GM12878 (cell line): ENCODE measurements around the gene HOXA2. TPM values are rescaled to one million over a fixed set of nuclear protein-coding genes. Genes with fewer than 3 reads are reported as not detected.

Source experiments
- ATAC-seq: fragments of 200-7000 bp; cut with Tn5 transposase; 3 replicates; pipeline ENCODE4 v1.9.1; 2020; ENCODE audit warnings: mild to moderate bottlenecking, moderate library complexity
- BruUV-seq: library from RNA; stranded (reverse); fragments of 400-500 nt; replicated peaks from 2 replicates; lab custom pipeline; 2021; lab: Mats Ljungman, UMichigan
- CTCF ChIA-PET: fragments of 300-600 bp; sonication (Branson Sonifier 250); formaldehyde crosslinking; extraction: SDS; loops from one replicate; lab custom pipeline; 2021; ENCODE audit warnings: inconsistent platforms; lab: Yijun Ruan, JAX
- POLR2A ChIA-PET: fragments of 350-600 bp; formaldehyde crosslinking; extraction: SDS; loops from one replicate; lab custom pipeline; 2021; ENCODE audit warnings: inconsistent platforms; lab: Charles Lee
- RAD21 ChIA-PET: fragments of 300-600 bp; sonication (Branson Sonifier 250); formaldehyde crosslinking; loops from one replicate; lab custom pipeline; 2023; ENCODE audit warnings: antibody characterized with exemption; ENCODE audit not compliant: unreplicated experiment; lab: Charles Lee
- SMC1A ChIA-PET: fragments of 300-600 bp; sonication (Branson Sonifier 250); formaldehyde crosslinking; loops from one replicate; lab custom pipeline; 2023; ENCODE audit not compliant: unreplicated experiment, uncharacterized antibody; lab: Charles Lee
- DNase-seq: peaks from one replicate; pipeline ENCODE4 v3.0.0-alpha.2; 2011; ENCODE audit warnings: low read depth, low spot score
- FAIRE-seq: peaks from 3 replicates; lab custom pipeline; 2011; peaks lifted over from hg19 to GRCh38; lab: Jason Lieb, UNC
- H2AFZ ChIP-seq: 2 replicates; pipeline ENCODE4 v1.6.0; 2011; ENCODE audit warnings: low read depth, low read length, control low read depth; ENCODE audit not compliant: control insufficient read depth
- H3K27ac ChIP-seq: 2 replicates; pipeline ENCODE4 v1.5.1; 2011; ENCODE audit warnings: control low read depth; ENCODE audit not compliant: control insufficient read depth, insufficient read depth
- H3K27me3 ChIP-seq, 2 experiments: replicated peaks in 1 of 2; 2 replicates each; pipeline versions ENCODE4 v1.6.0 to v1.6.1; 2011; ENCODE audit warnings: low read length in 1 of 2; ENCODE audit not compliant: control insufficient read depth in 2 of 2, insufficient read depth in 2 of 2
- H3K36me3 ChIP-seq, 2 experiments: 2 replicates each; pipeline ENCODE4 v1.5.1; 2011; ENCODE audit warnings: low read length in 1 of 2; ENCODE audit not compliant: control insufficient read depth in 2 of 2, insufficient read depth in 2 of 2
- H3K4me1 ChIP-seq: 2 replicates; pipeline ENCODE4 v1.6.1; 2011; ENCODE audit warnings: mild to moderate bottlenecking, low read length, moderate library complexity, mixed read lengths; ENCODE audit not compliant: control insufficient read depth, insufficient read depth
- H3K4me2 ChIP-seq: 2 replicates; pipeline ENCODE4 v1.6.0; 2011; ENCODE audit warnings: control low read depth; ENCODE audit not compliant: control insufficient read depth, insufficient read depth
- H3K4me3 ChIP-seq: fragments of 200-600 bp; sonication (generic); 2 replicates; pipeline ENCODE4 v1.5.1; 2016
- H3K79me2 ChIP-seq: 2 replicates; pipeline ENCODE4 v1.6.0; 2011; ENCODE audit warnings: low read length; ENCODE audit not compliant: control insufficient read depth, insufficient read depth
- H3K9ac ChIP-seq: 2 replicates; pipeline ENCODE4 v1.8.0; 2011; ENCODE audit warnings: low read length, control low read depth, mixed read lengths; ENCODE audit not compliant: control insufficient read depth, insufficient read depth
- H3K9me3 ChIP-seq: replicated peaks from 3 replicates; pipeline ENCODE4 v1.5.1; 2011; ENCODE audit warnings: mild to moderate bottlenecking, low read length; ENCODE audit not compliant: control insufficient read depth, insufficient read depth
- H4K20me1 ChIP-seq: 2 replicates; pipeline ENCODE4 v1.6.0; 2011; ENCODE audit not compliant: control insufficient read depth, insufficient read depth
- CBFB ChIP-seq: IDR thresholded peaks from 2 replicates; pipeline ENCODE4 v1.6.1; 2016; ENCODE audit warnings: antibody characterized with exemption, low read depth
- CHD4 ChIP-seq: fragments of 200-600 bp; sonication (generic); IDR thresholded peaks from 2 replicates; pipeline ENCODE4 v1.6.1; 2016; ENCODE audit warnings: mild to moderate bottlenecking
- CUX1 ChIP-seq: IDR thresholded peaks from 2 replicates; pipeline ENCODE4 v1.6.1; 2012; ENCODE audit warnings: improper control_type of control experiment, low read depth, low read length; ENCODE audit not compliant: insufficient replicate concordance
- EED ChIP-seq: sonication (generic); IDR thresholded peaks from 2 replicates; pipeline ENCODE4 v1.6.1; 2016; ENCODE audit warnings: antibody characterized with exemption, low read depth
- PAX8 ChIP-seq: fragments of 450-650 bp; IDR thresholded peaks from 2 replicates; pipeline ENCODE4 v1.6.1; 2017; ENCODE audit warnings: mild to moderate bottlenecking, moderate library complexity
- POU2F2 ChIP-seq: IDR thresholded peaks from 3 replicates; pipeline ENCODE4 v1.6.1; 2011; ENCODE audit warnings: low read depth, mild to moderate bottlenecking, low read length, borderline replicate concordance
- RAD51 ChIP-seq: fragments of 450-650 bp; IDR thresholded peaks from 2 replicates; pipeline ENCODE4 v1.6.1; 2016; ENCODE audit warnings: moderate library complexity, mild to moderate bottlenecking, inconsistent platforms
- RELB ChIP-seq: fragments of 450-650 bp; IDR thresholded peaks from 2 replicates; pipeline ENCODE4 v1.6.1; 2017; ENCODE audit warnings: low read depth, mild to moderate bottlenecking, moderate library complexity
- SIN3A ChIP-seq: IDR thresholded peaks from 2 replicates; pipeline ENCODE4 v1.6.1; 2012; ENCODE audit warnings: low read depth, low read length, improper control_type of control experiment
- SMAD1 ChIP-seq: fragments of 450-650 bp; IDR thresholded peaks from 2 replicates; pipeline ENCODE4 v1.6.1; 2018; ENCODE audit warnings: mild to moderate bottlenecking, low read depth; ENCODE audit not compliant: partially characterized antibody
- SMAD5 ChIP-seq: IDR thresholded peaks from 2 replicates; pipeline ENCODE4 v1.6.1; 2016; ENCODE audit warnings: antibody characterized with exemption, low read depth
- STAT3 ChIP-seq: IDR thresholded peaks from 2 replicates; pipeline ENCODE4 v1.6.1; 2011; ENCODE audit warnings: low read depth, low read length, improper control_type of control experiment
- WGBS: methylation state at CpG from one replicate; pipeline ENCODE4 v1.1.6; 2016; ENCODE audit warnings: low lambda C conversion rate; ENCODE audit not compliant: insufficient replicate concordance, insufficient coverage; ENCODE audit errors: missing lambda C conversion rate; 5-methylcytosine and 5-hydroxymethylcytosine counted together
- in situ Hi-C: fragments of 300-500 bp; cut with MboI; formaldehyde crosslinking; loops from 9 replicates; pipeline ENCODE4 v1.14.3; 2018; ENCODE audit warnings: mixed read lengths
- intact Hi-C: fragments of 100-400 bp; cut with micrococcal nuclease; formaldehyde crosslinking; loops from one replicate; pipeline ENCODE4 v1.14.2; 2022; ENCODE audit not compliant: unreplicated experiment
- polyA plus RNA-seq, 11 experiments: library from polyadenylated mRNA; depleted of rRNA in 4 of 11; unstranded in 6 of 11; stranded (reverse) in 5 of 11; fragments of >200 nt; fragmentation: Nextera tagmentation in 4 of 11; fragmentation: Illumina TruSeq in 1 of 11; extraction: Ambion mirVana in 4 of 11; extraction: Trizol in 1 of 11; gene quantifications; 1 replicate in 1 of 11; 2 replicates in 10 of 11; pipeline versions ENCODE4 v1.2.1 to v1.2.3, GENCODE V29; 2011 to 2016; ENCODE audit warnings: inconsistent platforms in 2 of 11, missing spikeins in 2 of 11, low read depth in 1 of 11
- total RNA-seq, 4 experiments: library from RNA; depleted of rRNA in 3 of 4; stranded (reverse); fragments of >200 nt in 3 of 4; fragmentation: Illumina TruSeq in 1 of 4; extraction: Trizol in 1 of 4; gene quantifications; 2 replicates each; pipeline versions ENCODE4 v1.2.1 to v1.2.3, GENCODE V29; 2013 to 2021

The HOXA2 gene
- total and polyA plus RNA-seq, 10 of the 15 experiments (the other 5 are each of a cell fraction or from before 2014, with no cell fraction given), result not detected

GRCh38 chr7:27082171-27082570, 20.3 kb downstream of the HOXA2 start:
- Histone ChIP-seq H3K27ac (no peak overlapping the region), H3K36me3 (no peaks in the 10 kb centered on the region), H4K20me1 (no peaks in the 10 kb centered on the region), H2AFZ (no peak overlapping the region), H3K27me3 (no peaks in the 10 kb centered on the region), H3K9ac (no peak overlapping the region), H3K4me2 (no peak overlapping the region), H3K4me1 (no peaks in the 10 kb centered on the region), H3K79me2 (no peaks in the 10 kb centered on the region), H3K9me3 (no peaks in the 10 kb centered on the region), H3K4me3 (no peak overlapping the region)
- 32% methylated on average over 1 of the region's 1 CpG for WGBS
- ChIA-PET RAD21 (interaction anchor here (1.1 to 3.4 kb wide), 5 partner anchors 11 to 219 kb away, joined by 3 to 24 read pairs (median 9); partner anchors contain the start of gene HOXA1), POLR2A (interaction anchor here (0.6 to 2.7 kb wide), 4 partner anchors 11 to 131 kb away, joined by 4 to 10 read pairs (median 7); no protein-coding TSS in a partner anchor), SMC1A (interaction anchor here (0.9 to 6.5 kb wide), 11 partner anchors 9 to 221 kb away, joined by 3 to 110 read pairs (median 4); partner anchors contain the start of gene HOXA1), CTCF (interaction anchor here (0.5 to 3.1 kb wide), 3 partner anchors 11 to 1543 kb away, joined by 3 to 18 read pairs (median 3); no protein-coding TSS in a partner anchor)
- no TSS peak for BruUV-seq
- intact Hi-C loops (no loop called here), in situ Hi-C loops (no loop called here)
- FAIRE-seq, result no peak
- TF ChIP-seq RAD51, result no peak
- no peak for TF ChIP-seq CBFB
- no peak for TF ChIP-seq POU2F2
- no peak for TF ChIP-seq CHD4
- TF ChIP-seq SMAD1, result no peak
- no peak for TF ChIP-seq SIN3A
- no peak for TF ChIP-seq PAX8
- no peak for TF ChIP-seq CUX1
- TF ChIP-seq STAT3, result no peak
- no peak for TF ChIP-seq EED
- no peak for TF ChIP-seq RELB
- TF ChIP-seq SMAD5, result no peak
- ATAC-seq, result no peak
- DNase-seq, result no peak
